Astrocyte of the spinal cord (primary cell): ENCODE data around the gene ZBTB8A.

Source experiments
- DNase-seq: peaks from one replicate; pipeline ENCODE4 v3.0.0; 2011; ENCODE audit warnings: low read depth, low spot score
- H3K4me3 ChIP-seq: 2 replicates; pipeline ENCODE4 v1.5.1; 2011; ENCODE audit warnings: low read depth, mild to moderate bottlenecking, low read length, moderate library complexity
- CTCF ChIP-seq: IDR thresholded peaks from 2 replicates; pipeline ENCODE4 v1.5.1; 2012; ENCODE audit warnings: low read depth, mild to moderate bottlenecking, low read length, inconsistent platforms
- in situ Hi-C: cut with HindIII; loops from 2 replicates; pipeline ENCODE4 v1.10.0; 2017; ENCODE audit warnings: low sequenced_read_pairs

ZBTB8A gene

GRCh38 chr1:32538887-32539583 lies at the start of gene ZBTB8A:
TSS of gene ZBTB8A (plus strand) at chr1:32539427. CDS start at chr1:32592932, 53,505 bp downstream.
- DNase-seq: peak; percentile 66
- no peak for TF ChIP-seq CTCF
- in situ Hi-C loops: no loop called here
- peak within 1 kb of the TSS; percentile 64 for H3K4me3 ChIP-seq

GRCh38 chr1:32489774-32490454 lies 49.3 kb upstream of the ZBTB8A start:
- no peak for DNase-seq
- no peak for TF ChIP-seq CTCF
- no peak overlapping the region for H3K4me3 ChIP-seq
- in situ Hi-C loops: no loop called here

- no peak for TF ChIP-seq CTCF
- no peak for DNase-seq
- in situ Hi-C loops: no loop called here
- H3K4me3 ChIP-seq: no peak overlapping the region
These were observed 47.8 kb upstream of the ZBTB8A start for GRCh38 chr1:32491386-32491785.

- H3K4me3 ChIP-seq: no peak overlapping the region
- no peak for TF ChIP-seq CTCF
- in situ Hi-C loops: no loop called here
- no peak for DNase-seq
These were observed 45.0 kb upstream of the ZBTB8A start for GRCh38 chr1:32494196-32494595.

DNA sequence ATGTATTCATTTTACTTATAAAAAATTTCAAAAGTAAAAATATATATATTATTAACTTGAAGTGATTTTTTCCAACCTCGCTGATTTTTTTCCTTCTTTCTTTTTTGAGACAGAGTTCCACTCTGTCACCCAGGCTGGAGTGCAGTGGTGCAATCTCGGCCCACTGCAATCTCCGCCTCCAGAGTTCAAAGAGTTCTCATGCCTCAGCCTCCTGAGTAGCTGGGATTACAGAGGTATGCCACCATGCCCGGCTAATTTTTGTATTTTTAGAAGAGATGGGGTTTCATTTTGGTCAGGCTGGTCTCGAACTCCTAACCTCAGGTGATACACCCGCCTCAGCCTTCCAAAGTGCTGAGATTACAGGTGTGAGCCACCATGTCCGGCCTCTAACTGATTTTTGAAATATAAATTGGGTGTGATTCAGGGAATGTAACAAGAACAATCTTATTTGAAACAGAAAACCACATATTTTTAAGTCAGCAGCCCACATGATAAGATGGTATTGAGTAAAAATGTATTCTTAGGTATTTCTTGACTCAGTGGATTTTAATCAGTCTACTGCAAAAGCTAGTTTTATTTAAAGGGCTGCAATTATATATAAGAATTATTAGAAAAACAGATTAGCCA lies 44.4 kb upstream of the ZBTB8A start:
- TF ChIP-seq CTCF: no peak
- in situ Hi-C loops: no loop called here
- H3K4me3 ChIP-seq: no peak overlapping the region
- DNase-seq: no peak

DNA sequence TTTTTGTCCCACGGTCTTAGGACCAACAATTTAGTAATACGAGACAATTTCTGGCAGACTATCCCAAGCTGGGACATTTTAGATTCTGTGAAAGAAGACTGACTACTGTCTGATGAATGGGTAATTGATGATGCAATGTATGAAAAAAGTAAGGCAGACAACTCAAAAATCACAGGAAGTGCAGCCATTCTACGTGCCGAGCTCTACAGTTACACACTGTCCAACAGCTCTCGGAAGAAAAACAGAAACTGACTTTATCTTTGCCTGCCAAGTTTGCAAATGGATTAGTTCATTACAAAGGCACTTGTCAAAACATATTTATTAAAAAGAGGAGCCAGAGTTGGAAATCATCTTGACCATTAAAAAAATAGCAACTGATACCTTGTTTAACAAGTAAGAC lies 43.1 kb upstream of the ZBTB8A start:
- DNase-seq: peak; percentile 37
- TF ChIP-seq CTCF: no peak
- in situ Hi-C loops: no loop called here
- no peak overlapping the region for H3K4me3 ChIP-seq
